MM.1S (cell line): Measurements from ENCODE around the gene MGST3.

Source experiments
- DNase-seq: peaks from one replicate; pipeline ENCODE4 v3.0.0-alpha.2; 2015
- H2AFZ ChIP-seq: fragments of 300-600 bp; sonication (generic); 2 replicates; pipeline ENCODE4 v1.6.0; 2016; ENCODE audit warnings: antibody characterized with exemption, low read length
- H3F3A ChIP-seq: fragments of 300-600 bp; sonication (generic); 2 replicates; pipeline ENCODE4 v1.6.1; 2016; ENCODE audit warnings: mild to moderate bottlenecking, antibody characterized with exemption, low read length, moderate library complexity, mixed read lengths; ENCODE audit not compliant: insufficient read depth
- H3K27ac ChIP-seq: fragments of 300-600 bp; sonication (generic); 2 replicates; pipeline ENCODE4 v1.5.1; 2016; ENCODE audit warnings: mild to moderate bottlenecking, low read length
- H3K27me3 ChIP-seq: fragments of 300-600 bp; sonication (generic); replicated peaks from 2 replicates; pipeline ENCODE4 v1.6.0; 2016; ENCODE audit warnings: low read length; ENCODE audit not compliant: insufficient read depth
- H3K36me3 ChIP-seq: fragments of 300-600 bp; sonication (generic); replicated peaks from 2 replicates; pipeline ENCODE4 v1.6.1; 2016; ENCODE audit warnings: mild to moderate bottlenecking, low read length, mixed read lengths; ENCODE audit not compliant: insufficient read depth
- H3K4me1 ChIP-seq: fragments of 300-600 bp; sonication (generic); 2 replicates; pipeline ENCODE4 v1.6.1; 2016; ENCODE audit warnings: low read length, mixed read lengths
- H3K4me2 ChIP-seq: fragments of 300-600 bp; sonication (generic); 2 replicates; pipeline ENCODE4 v1.6.0; 2016; ENCODE audit warnings: low read depth, low read length
- H3K4me3 ChIP-seq: fragments of 300-600 bp; sonication (generic); 2 replicates; pipeline ENCODE4 v1.5.1; 2016; ENCODE audit warnings: low read length, mixed read lengths
- H3K79me2 ChIP-seq: fragments of 300-600 bp; sonication (generic); 2 replicates; pipeline ENCODE4 v1.6.1; 2016; ENCODE audit warnings: mixed run types, low read length, mixed read lengths
- H3K9ac ChIP-seq: fragments of 300-600 bp; sonication (generic); 2 replicates; pipeline ENCODE4 v1.6.1; 2016; ENCODE audit warnings: low read length, mixed read lengths
- H3K9me2 ChIP-seq: fragments of 300-600 bp; sonication (generic); replicated peaks from 2 replicates; pipeline ENCODE4 v1.6.1; 2016; ENCODE audit warnings: mild to moderate bottlenecking, low read length, mixed read lengths; ENCODE audit not compliant: insufficient read depth
- H3K9me3 ChIP-seq: fragments of 300-600 bp; sonication (generic); replicated peaks from 2 replicates; pipeline ENCODE4 v1.6.1; 2016; ENCODE audit warnings: mild to moderate bottlenecking, low read length, mixed read lengths; ENCODE audit not compliant: insufficient read depth
- H4K20me1 ChIP-seq: fragments of 300-600 bp; sonication (generic); 2 replicates; pipeline ENCODE4 v1.6.1; 2016; ENCODE audit warnings: mild to moderate bottlenecking, low read length, moderate library complexity, mixed read lengths; ENCODE audit not compliant: insufficient read depth
- EZH2 ChIP-seq: fragments of 300-600 bp; sonication (generic); optimal IDR thresholded peaks from 2 replicates; pipeline ENCODE3; 2017; ENCODE audit warnings: low read depth, mild to moderate bottlenecking, antibody characterized with exemption, low read length, mixed read lengths
- EZH2phosphoT487 ChIP-seq: fragments of 300-600 bp; sonication (generic); IDR thresholded peaks from 2 replicates; pipeline ENCODE4 v1.6.1; 2018; ENCODE audit warnings: antibody characterized with exemption, low read length
- TF ChIP-seq, protein P1 (sequence below): fragments of 300-600 bp; sonication (generic); IDR thresholded peaks from 2 replicates; pipeline ENCODE4 v1.5.1; 2016; ENCODE audit warnings: antibody characterized with exemption, low read length, mixed read lengths

MGST3 gene

DNA sequence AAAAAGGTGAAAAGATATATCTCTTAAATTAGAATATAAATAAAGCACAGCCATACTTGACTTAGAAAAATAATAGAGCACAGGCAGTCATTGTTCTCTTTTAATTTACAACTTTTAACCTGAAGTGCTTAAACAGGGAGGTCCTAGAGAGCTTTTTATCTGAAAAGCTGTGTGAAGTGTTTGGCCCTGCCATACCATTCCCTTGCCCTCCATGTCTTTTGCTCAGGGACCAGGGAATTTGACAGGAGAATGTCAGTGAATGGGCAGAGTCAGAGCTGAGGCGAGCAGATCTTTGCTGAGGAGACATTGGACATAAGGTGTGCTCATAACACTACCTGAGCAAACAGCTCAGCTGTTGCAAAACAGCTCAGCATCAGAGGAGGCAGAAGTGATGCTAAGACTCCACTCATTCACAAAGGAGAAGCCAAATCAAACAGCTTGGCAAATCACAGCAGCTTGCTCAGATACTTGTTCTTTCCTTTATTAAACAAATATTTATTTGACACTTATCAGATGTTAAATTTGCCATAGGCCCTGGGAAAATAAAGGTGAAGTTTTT, 14.9 kb upstream of the MGST3 start:
- no peak overlapping the region for H2AFZ ChIP-seq
- TF ChIP-seq EZH2phosphoT487: no peak
- TF ChIP-seq, protein P1, sequence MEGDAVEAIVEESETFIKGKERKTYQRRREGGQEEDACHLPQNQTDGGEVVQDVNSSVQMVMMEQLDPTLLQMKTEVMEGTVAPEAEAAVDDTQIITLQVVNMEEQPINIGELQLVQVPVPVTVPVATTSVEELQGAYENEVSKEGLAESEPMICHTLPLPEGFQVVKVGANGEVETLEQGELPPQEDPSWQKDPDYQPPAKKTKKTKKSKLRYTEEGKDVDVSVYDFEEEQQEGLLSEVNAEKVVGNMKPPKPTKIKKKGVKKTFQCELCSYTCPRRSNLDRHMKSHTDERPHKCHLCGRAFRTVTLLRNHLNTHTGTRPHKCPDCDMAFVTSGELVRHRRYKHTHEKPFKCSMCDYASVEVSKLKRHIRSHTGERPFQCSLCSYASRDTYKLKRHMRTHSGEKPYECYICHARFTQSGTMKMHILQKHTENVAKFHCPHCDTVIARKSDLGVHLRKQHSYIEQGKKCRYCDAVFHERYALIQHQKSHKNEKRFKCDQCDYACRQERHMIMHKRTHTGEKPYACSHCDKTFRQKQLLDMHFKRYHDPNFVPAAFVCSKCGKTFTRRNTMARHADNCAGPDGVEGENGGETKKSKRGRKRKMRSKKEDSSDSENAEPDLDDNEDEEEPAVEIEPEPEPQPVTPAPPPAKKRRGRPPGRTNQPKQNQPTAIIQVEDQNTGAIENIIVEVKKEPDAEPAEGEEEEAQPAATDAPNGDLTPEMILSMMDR: no peak
- no peak for TF ChIP-seq EZH2
- no peaks in the 10 kb centered on the region for H3K9me3 ChIP-seq
- no peaks in the 10 kb centered on the region for H4K20me1 ChIP-seq
- no peak overlapping the region for H3K9ac ChIP-seq
- DNase-seq: no peak
- no peak overlapping the region for H3K27ac ChIP-seq
- no peak overlapping the region for H3K4me3 ChIP-seq
- H3K27me3 ChIP-seq: no peaks in the 10 kb centered on the region
- H3K9me2 ChIP-seq: no peaks in the 10 kb centered on the region
- H3K4me2 ChIP-seq: no peak overlapping the region
- H3K36me3 ChIP-seq: no peaks in the 10 kb centered on the region
- no peaks in the 10 kb centered on the region for H3K79me2 ChIP-seq
- H3K4me1 ChIP-seq: no peaks in the 10 kb centered on the region
- H3F3A ChIP-seq: no peaks in the 10 kb centered on the region

DNA sequence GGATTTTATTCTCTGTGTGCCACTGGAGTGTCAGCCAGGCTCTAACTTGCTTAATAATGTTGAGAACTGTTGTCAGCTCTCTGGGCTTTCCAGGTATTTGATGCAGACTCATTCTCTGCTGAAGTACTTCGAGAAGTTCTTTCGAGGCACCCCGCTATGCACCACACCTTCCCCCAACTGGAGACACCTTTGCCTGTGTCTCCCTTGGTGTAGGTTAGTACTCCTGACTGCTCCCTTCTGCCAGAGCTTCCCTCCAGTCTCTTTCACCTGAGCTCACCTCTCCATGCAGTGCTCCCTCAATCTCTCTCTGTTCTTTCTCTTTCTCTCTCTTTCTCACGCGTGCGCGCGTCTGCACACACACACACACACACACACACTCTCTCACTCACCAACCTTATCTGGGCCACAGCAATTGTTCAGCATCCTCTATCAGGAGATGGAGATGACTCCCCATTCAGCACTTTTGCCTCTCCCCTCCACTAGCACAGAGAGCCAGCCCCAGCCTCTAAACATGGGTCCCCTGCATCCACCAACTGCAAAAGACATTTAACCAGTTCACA, 14.0 kb upstream of the MGST3 start:
- Histone ChIP-seq H3K4me2 (no peak overlapping the region), H3K36me3 (no peaks in the 10 kb centered on the region), H2AFZ (no peak overlapping the region), H3K27ac (no peak overlapping the region), H3K27me3 (no peaks in the 10 kb centered on the region), H3K4me1 (no peaks in the 10 kb centered on the region), H4K20me1 (no peaks in the 10 kb centered on the region), H3K9me3 (no peaks in the 10 kb centered on the region), H3K79me2 (no peaks in the 10 kb centered on the region), H3K9me2 (no peaks in the 10 kb centered on the region), H3F3A (no peaks in the 10 kb centered on the region), H3K9ac (no peak overlapping the region), H3K4me3 (no peak overlapping the region)
- TF ChIP-seq, protein P1: no peak
- DNase-seq: no peak

DNA sequence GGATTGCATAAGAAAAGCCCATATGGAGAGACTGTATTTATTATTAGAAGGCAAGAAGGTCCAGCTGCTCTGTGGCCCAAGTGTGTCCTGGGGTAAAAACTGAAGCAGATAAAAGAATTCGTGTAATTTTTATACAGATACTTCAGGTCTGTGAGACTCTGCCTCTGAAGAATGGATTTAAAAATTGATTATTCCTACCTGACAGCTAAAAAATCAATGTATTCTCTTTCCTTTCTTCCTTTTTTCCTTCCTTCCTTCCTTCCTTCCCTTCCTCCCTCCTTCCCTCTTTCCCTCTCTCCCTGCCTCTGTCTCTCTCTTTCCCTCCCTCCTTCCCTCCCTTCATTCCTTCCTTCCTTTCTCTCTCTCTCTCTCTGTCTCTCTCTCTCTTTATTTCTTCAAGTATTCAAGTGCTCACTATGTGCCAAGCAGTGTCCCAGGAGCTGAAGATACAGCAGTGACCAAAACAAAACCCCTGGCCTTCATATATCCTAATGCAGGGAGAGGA, 11.3 kb upstream of the MGST3 start:
- H3K36me3 ChIP-seq: no peaks in the 10 kb centered on the region
- no peak overlapping the region for H2AFZ ChIP-seq
- no peaks in the 10 kb centered on the region for H3K79me2 ChIP-seq
- no peaks in the 10 kb centered on the region for H4K20me1 ChIP-seq
- H3K27ac ChIP-seq: no peak overlapping the region
- H3K27me3 ChIP-seq: no peaks in the 10 kb centered on the region
- H3K4me3 ChIP-seq: no peak overlapping the region
- H3K4me1 ChIP-seq: no peaks in the 10 kb centered on the region
- H3K9ac ChIP-seq: no peak overlapping the region
- H3K9me3 ChIP-seq: no peaks in the 10 kb centered on the region
- no peak for DNase-seq
- no peak overlapping the region for H3K4me2 ChIP-seq
- H3F3A ChIP-seq: no peaks in the 10 kb centered on the region
- no peaks in the 10 kb centered on the region for H3K9me2 ChIP-seq
- TF ChIP-seq EZH2 (no peak), EZH2phosphoT487 (no peak)
- TF ChIP-seq, protein P1: no peak
